HS-5 (cell line): ENCODE measurements around the gene NABP2.

Experiments used
- DNase-seq: peaks from one replicate; pipeline ENCODE4 v3.0.0-alpha.2; 2012; ENCODE audit warnings: low read depth

The NABP2 gene

DNA sequence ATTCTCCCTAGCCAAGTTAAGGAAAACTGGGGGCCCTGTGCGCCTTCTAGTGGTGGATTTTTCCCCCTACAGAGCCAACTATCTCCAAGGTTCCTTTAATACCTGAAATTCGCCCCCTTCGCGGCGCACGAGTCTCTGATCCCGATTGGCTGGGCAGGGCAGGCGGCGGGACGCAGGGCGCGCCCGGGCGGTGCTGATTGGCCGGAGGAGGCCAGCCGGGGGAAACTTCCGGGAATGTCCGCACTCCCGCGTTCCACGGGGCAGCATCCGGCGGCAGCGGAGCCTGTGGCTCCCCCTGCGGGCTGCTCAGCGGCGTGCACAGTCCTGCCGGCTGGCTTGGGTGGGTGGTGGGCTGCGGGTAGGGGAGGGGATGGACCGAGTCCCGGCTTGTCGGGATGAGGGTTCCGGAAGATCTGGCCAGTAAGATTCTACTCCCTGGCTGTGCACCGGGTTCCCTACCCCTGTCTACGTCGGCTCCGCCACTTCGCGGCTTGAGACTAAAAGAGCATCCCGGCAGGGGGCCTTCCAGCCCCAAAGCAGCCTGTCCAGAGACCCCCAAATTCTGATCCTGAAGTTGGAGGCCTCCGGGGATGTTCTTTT, at the start of gene NABP2:
Gene NABP2, plus strand, starts transcription at position 241 of the 600 bp plus-strand sequence. CDS start 515 bp downstream, outside the sequence.
- DNase-seq: peak; percentile 94

DNA sequence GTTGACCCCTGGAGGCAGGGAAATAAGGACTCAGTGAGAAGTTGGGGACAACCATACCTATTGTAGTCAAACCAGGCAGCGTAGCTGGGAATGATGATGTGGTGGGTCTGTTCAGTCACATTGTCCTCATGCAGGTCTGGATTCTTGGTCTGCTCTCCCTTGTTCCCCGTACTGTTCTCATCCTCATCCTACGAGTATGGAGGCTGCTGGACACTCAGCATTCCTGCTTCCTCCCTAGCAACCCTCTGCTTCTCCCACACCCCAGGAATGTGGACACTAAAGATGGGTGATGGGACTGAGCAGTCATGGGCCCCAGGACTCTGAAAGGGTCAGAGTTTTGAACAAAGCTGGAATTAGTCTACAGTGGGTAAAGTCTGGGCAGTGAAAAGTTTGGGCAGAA, 45.8 kb upstream of the NABP2 start:
- DNase-seq: no peak

DNA sequence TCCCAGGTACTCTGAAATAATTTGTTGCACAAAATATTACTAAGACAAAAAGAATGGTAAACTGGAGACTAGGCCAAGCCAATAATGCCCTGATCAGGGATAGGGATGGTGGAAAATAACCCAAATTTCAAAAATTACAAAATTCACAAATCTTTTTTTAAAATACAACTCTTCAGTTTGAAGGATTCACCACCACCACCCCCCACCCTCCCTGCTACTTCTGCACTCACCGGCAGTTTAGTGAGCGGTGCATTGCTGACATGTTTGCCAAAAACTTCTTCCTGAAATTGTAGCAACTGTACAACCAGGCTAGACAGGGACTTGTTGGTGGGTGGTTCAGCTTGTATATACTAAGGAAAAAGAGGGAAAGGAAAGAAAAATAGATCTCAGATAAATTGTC, 37.2 kb upstream of the NABP2 start:
- no peak for DNase-seq

DNA sequence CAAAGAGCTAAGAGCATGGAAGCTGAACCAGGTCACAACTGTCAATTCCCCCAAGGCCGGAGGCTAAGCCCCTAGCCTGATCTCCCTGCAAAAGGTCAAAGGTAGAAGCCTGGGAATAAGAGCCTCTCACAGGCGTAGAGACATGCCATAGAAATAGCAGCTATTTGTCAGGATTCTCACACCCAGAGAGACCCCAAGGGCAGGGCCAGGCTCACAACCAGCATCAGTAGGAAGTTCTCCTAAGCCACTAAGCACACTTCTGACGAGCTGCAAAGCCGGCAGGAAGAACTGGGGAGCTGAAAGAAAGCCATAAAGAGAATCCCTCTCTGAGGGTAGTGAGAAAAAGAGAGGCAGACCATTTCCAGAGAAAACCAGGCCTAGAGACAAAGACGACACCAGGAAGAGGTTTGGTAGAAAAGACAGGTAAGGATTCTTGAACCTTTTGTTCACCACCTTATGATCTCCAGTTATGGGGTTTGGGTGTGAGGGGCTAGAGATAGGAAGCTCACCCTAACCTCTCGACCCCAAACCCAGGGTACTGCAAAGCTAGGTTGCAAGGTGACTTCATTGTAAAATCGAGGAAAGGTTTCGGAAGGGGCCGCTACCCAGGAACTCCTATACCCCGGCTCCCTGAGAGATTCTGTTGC, 35.9 kb upstream of the NABP2 start:
- no peak for DNase-seq

DNA sequence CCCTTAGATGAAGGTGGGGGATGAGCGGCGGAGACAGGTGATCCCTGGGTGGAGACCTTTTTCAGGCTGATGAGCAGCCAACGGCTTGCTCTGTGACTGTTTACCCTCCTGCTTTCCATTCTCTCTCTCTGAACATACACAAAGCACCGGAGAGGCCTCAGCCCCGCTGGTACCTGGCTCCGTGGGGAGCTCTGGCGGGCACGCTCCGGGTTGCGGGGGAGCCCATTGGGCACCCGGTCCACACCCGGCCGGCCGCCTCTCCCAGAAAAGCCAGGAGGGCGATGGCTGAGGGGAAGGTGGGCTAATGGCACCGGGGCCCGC, 35.4 kb upstream of the NABP2 start:
- DNase-seq: no peak

DNA sequence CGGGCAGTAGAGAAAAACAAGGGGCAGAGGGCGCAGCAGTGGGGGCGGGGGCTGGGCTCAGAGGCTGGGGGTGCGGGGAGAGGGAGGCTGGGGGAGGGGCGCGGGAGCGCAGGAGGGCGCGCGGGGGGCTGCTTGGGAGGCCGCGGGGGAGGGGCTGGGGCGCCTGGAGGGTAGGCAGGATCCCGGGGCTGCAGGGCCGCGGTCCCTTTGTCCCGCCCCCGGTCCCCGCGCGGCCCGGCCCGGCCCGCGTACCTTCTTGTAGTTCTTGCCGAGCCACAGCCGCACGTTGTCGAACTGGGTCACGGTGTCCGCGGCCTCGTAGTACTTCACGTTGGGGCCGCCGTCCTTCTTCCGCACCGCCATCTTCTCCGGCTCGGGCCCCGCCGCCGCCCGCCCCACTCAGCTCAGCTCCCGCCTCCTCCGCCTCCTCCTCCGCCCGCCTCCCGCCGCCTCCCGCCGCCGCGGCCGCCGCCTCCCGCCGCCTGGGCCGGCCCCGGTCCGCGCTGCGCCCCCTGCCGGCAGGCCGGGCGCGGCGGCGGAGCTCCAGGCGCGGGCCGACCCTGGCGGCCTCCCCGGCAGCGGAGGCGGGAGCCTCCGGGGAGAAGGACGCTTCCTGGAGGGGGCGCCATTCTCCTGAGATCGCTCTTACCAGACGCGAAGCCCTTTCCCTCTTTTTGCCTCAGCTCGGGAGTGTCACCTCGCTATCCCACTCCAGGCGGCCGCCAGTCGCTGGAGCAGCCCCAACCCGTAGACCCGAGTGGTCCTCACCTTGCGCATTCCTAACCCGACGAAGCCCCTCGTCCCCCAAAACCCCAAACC, 34.8 kb upstream of the NABP2 start, which contains the start of gene SMARCC2:
Gene SMARCC2, minus strand, starts transcription at position 385 of the 819 bp plus-strand sequence. Its CDS starts 22 bp downstream, at position 363.
- DNase-seq: peak; percentile 51

DNA sequence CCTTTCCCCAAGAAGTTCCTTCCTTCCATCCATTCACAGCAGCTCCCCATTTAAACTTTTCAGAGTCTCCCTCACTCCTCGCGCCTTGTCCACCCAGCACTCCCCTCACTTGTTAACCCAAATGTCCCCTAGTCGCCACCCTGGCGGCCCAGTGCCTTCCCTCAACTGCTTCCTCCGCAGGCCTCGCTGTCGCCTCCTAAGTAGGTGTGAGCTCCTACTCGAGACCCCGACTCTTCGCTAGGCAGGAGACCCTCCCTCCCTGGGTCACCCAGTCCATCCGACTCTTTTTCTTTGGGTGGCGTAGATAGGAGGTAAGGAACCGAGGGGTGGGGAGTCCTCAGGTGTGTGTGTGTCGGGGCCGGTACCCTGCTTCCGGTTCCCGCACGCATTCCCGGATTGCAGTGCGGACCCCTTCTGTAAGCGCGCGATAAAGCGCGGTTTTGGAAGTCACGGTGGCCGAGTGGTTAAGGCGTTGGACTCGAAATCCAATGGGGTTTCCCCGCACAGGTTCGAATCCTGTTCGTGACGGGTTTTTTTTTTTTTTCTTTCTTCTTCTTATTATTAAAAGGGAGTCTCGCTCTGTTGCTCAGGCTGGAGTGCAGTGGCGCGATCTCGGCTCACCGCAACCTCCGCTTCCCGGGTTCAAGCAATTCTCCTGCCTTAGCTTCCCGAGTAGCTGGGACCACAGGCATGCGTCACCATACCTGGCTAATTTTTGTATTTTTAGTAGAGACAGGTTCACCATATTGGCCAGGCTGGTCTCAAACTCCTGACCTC, 34.0 kb upstream of the NABP2 start:
- DNase-seq: peak; percentile 85

DNA sequence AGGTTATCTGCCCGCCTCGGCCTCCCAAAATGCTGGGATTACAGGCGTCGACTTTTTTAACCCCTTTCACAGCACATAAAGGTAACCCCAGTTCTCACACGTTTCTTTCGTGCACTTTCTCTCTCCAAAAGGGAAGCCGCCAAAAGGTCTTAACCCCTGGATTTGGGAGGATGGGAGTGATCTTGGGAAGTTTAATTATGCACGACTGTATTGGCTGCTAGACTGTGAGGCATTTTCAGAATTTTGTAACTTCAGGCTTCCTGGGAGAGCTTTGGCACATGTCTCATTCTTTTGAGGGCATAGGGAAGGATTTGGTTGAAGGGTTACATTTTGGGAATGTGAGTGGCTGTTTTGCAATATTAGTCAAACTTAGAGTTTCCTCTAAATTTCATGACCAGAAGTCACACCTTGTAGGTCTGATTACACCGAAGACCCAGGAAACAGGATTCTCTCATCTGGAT, 33.4 kb upstream of the NABP2 start:
- DNase-seq: no peak

DNA sequence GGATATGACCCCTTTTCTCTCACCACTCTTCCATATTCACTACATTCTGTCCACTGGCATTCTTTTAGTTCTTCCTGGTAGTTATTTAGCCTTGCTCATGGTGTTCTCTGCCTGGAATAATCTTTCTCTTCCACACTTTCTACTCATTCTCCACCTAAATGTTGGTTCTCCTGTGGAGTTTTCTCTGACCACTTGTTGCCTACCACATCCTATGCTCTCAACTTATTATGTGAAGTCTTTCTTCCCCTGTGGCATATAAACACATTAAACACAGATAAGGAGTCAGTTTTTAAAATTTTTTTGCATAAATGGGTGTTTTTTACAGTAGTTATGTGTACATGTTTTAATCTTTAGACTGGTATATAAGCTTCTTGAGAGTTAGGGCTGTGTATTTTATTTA, 31.6 kb upstream of the NABP2 start:
- DNase-seq: no peak

DNA sequence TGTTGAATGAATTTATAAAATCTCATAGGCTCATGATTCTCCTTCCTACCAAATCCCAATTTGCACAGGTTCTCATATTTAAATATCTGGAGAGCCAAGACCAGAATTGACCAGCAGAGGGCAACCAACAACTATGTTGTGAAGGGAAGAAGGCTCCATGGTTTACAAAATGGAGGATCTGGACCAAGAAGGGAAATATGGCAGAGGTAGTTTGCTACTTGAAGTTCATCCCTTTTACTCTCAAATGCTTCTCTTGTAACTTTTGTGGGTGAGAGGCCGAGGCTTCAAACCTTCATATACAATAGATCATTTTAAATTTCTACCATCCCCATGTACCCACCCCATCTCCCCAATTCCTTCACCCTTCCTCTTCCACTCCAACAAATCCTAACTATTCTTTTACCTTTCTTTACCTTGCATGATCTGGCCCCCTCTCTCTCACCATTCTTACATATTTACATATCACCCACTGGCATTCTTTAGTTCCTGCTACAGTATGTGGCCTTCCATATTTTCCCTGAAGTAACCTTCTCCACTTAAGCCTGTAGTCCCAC, 31.0 kb upstream of the NABP2 start:
- peak; percentile 71 for DNase-seq

DNA sequence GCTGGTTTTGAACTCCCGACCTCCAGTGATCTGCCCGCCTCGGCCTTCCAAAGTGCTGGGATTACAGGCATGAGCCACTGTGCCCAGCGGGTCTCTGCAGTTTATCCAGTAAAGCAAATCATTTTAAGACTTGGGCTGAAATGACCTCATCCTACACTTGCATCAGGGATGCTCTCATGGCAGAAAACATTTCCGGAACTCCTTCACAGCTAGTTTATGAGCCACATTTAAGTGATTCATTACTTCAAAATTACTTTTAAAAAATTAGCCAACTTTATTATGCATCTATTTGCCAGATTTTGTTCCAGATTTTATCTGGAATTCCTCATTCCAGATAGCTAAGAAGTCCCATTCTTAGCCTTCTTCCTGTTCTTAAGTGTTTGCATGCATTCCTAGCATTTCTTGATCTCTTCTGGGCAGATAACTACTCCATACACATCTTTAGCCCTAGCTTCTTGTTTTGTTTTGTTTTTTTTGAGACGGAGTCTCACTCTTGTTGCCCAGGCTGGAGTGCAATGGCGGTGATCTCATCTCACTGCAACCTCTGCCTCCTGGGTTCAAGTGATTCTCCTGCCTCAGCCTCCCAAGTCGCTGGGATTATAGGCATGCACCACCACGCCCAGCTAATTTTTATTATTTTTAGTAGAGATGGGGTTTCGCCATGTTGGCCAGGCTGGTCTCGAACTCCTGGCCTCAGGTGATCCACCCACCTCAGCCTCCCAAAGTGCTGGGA, 27.2 kb upstream of the NABP2 start:
- peak; percentile 98 for DNase-seq

DNA sequence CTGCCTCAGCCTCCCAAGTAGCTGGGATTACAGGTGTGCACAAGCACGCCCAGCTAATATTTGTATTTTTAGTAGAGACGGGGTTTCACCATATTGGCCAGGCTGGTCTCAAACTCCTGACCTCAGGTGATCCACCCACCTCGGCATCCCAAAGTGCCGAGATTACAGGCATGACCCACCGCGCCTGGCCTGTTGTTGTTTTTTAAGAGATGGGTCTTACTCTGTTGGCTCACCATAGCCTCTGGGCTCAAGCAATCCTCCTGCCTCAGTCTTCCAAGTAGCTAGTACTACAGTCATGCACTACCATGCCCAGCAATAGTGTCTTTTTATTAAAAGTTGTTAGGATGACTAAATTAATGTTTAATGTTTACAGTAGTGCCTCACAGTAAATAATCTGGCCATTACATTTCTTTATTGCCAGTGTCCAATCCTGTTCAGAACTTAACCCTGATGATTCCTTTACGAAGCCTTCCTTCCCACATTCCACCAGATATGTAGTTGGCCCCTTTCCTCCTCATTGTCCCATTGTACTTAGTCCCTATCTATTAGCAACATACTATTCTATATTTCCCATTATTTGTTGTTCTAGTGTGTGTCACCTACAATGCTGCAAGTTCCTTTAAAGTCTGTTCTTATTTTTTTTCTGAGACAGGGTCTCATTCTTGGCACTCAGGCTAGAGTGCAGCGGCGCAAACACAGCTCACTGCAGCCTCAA, 26.1 kb upstream of the NABP2 start:
- DNase-seq: no peak

DNA sequence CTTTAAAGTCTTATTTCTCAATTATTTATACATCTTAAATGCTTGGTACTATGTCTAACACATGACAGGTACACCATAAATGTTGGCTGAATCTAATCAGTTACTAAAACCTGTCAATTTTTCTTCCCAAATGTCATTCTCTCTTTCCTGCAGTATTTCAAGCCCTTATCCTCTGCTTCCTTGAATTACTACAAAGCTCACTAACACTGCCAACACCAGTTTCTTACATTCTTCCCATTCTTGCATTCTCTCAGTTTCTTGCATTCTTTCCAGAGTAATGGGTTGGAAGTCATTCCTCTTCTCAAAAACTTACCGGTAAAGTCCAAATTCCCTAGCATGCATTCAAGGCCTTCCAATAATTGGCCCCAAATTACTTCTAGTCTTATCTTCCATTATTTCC, 25.3 kb upstream of the NABP2 start:
- no peak for DNase-seq

DNA sequence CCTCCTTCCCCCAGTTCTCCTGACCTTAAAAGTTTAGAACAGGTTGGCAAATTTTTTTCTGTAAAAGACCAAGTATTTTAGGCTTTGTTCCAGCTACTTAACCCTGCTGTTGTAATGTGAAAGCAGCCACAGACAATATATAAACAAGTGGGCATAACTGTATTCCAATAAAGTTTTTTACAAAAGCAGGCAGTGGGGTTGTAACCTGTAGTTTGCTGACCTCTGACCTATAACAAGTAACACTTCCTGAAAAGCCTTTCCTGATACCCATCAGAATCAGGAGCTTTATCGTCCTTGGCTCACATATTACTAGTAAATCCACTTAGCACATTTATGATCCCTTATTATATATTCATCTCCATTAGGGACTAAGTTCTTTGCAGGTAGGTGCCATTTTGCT, 21.8 kb upstream of the NABP2 start:
- DNase-seq: no peak

DNA sequence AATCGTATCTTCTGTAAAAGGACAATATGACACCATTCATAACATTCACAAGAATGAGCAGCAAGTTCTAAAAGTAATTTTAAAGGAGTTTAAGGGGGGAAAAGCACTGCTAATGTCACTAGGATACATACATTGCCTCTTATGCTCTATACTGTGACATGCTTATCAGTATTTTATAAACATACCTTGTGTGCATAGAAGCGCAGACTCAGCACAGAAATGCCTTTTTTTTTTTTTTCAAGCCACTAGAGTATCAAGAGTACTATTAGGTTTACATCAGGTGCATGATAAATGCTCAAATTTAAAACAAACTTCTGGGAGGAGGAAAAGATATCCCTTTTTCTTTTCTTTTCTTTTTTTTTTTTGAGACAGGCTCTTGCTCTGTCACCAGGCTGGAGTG, 21.3 kb upstream of the NABP2 start:
- DNase-seq: no peak

DNA sequence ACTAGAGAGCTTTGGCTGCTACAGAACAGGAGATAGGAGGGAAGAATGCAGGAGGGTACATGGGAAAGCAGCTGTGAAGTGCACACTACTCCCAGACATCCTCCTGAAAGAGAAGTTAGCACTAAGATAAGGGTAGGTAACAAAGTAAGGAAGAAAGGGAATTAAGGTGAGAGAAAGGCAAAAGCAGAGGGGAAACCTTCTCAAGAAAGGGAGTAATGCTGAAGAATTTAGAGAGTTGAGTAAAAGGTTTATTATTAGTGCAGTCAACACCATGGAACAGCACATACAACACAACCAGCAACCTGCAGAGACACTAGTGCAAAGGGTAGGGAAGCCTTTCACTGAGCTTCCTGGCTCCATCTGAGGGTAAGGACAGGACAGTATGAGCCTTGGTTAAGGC, 19.9 kb upstream of the NABP2 start:
- no peak for DNase-seq

DNA sequence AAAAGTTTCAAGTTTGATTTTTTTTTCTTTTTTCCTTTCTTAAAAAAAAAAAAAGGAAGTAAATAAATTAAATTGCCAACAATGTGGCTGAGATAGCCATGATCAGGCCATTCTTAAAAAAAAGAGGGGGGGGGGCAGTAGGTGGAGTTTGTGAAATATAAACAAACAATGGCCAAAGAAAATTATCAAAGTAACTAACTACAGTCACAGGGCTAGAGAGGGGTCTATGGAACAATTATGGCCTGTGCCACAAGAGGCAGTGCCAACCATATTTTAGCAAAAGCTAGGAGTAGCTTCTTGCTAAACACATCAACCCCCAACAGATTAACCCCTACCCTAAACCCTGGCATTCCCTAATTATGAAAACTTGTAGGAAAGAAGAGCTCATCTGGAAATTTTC, 18.7 kb upstream of the NABP2 start:
- DNase-seq: no peak

DNA sequence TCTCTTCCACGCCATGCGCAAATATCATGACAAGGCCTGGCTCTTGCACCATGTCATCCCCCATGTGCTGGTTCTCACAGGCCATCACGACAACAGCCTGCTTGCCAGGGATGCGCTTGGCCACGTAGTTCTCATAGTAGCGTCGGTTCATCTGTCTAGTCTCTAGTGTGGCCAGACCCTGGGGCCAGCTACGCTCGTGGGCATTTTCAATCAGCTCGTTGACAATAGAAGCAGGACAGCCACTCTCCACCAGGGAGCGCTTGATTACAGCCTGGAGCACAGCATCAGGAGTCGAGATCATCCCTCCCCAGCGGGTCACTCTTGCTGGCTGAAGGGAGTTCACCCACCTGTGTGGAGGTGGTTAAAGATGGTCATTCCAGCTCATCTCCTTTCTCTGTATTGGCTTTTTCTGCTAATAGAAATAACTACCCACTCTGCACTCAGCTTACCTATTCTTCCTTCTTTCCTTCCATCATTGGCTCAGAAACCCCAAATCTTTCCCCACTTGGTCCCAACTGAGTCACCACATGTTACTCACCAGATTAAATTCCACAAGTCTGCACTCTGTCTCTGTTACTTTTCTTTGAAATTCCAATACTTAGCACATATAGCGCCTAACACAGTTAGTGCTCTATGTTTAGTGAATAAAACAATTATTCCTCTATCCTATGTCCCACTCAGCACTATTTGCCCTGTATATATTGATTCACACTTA, 17.5 kb upstream of the NABP2 start:
- DNase-seq: no peak

DNA sequence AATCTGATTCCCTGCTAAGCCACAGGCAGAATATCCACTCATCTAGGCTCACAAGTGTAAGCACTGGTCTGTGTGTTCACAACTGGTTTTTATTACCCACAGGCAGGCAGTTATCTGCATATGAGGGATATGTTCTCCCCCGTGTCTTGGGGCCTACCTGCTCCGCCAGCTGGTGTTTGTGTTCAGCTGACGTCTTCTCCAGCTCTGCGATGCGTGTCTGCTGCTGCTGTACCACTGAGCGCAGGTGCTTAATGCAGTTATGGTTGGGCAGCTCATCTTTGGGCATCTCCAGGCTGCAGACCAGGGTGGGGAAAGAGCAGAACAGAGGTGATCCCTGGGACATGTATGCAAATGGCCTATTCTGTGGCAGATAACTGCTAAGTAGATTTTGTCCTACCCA, 16.1 kb upstream of the NABP2 start:
- no peak for DNase-seq

DNA sequence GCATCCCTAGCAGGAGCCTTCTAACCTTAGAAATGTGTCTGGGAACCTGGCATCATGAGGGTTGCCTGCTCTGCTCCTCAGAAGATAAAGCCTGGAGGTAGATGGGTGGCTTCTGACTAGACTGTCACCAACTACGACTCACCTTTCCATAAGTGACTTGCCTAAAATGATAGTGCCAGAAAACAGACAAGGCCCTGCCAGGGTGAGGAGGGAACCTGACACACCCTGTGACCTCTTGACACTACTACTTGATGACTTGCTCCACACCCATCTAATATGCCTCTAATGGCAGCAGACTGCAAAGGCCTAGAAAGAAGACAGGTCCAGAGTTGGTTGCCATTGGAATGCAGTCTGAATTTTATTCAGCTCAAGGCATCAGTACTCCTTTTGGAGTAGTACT, 11.8 kb upstream of the NABP2 start:
- no peak for DNase-seq
